GM19035 (cell line): ENCODE results near the gene SLC6A6.

Source experiments
- ATAC-seq: cut with Tn5 transposase; IDR thresholded peaks from one replicate; pipeline ENCODE4 v1.9.1; 2021; ENCODE audit not compliant: unreplicated experiment

SLC6A6 gene

DNA sequence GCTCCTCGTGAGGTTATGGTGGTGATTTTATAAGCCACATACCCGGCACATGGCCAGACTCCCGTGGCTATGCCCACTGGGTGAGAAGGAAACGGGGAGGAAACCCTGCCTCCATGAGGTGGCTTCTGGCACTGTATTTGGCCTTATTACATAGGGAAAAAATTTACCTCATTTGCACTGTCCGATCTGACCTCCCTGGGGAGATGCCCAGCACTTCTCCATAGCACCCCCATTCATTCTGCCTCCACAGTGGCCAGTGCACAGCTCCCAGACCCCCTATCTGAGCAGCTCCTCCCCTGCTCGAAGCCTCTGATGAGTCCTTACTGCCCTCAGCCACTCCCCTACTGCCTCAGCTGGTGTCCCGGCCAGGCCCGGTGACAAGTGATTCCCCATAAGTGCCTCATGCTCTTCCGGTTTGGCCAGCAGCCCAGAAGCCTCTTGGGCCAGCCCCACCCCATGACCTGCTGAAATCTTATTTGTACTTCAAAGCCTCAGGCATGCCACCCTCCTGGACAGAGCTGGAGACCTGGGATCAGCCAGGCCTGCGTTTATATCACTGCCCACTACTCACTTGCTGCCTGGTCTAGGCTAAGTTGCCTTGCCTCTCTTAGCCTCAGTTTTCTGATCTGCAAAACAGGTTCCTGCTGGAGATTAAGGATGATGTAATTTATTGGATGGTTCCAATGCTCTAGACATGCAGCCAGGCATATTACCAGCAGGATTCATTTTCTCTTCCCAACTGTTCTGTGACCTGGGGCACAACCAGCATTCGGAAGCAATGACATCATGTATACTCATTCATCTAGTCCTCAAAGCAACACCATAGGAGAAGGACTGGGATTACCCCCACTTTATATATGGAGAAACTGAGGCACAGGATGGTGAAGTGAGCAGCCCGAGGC is 30.6 kb upstream of the SLC6A6 start:
- no peak for ATAC-seq

DNA sequence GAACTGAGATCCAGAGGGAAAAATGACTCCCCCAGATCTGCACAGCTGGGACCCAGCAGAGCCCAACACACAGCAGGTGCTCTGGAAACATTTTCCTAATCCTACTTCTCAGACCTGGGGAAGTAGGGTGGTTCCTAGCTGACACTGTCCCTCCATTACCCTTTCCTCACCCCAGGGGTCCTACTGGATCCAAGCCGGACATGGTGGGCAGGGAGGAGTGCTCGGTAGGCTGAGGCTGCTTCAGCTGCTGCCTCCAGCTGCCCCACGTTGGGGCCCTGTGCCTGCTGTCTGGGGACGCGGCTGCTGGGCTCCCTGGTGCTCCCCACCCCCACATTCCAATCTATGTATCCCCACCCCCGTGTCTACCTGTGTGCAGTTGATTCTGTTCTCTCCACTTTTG is 29.8 kb upstream of the SLC6A6 start:
- ATAC-seq = no peak

DNA sequence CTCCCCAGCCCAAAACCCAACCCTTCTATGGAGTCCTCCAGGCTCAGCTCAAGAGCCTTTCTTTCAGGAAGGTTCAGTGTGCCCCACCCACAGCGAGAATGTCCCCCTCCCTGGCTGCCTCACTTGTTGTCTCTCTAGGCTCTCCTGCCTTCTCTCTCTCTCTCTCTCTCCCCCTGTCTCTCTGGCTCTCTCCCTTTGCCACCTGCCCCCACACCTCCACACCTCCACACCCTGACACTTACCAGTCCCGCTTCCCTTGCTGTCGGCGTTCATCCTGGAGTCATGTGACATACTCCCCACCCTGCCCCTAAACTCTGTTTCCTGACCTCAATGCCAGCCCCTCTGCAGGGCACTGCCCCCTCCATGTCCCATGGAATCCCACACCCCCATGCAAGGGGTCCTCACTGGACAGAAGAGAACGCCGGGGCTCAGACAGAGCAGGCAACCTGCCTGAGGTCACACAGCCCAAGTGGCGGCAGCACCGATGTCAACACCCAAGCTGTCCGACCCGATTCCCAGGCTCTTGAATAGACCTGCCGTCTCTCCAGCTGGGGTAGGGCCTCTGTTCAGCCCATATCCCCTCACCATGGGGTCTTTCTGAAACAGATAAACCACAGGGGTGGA is 28.5 kb upstream of the SLC6A6 start:
- no peak for ATAC-seq

DNA sequence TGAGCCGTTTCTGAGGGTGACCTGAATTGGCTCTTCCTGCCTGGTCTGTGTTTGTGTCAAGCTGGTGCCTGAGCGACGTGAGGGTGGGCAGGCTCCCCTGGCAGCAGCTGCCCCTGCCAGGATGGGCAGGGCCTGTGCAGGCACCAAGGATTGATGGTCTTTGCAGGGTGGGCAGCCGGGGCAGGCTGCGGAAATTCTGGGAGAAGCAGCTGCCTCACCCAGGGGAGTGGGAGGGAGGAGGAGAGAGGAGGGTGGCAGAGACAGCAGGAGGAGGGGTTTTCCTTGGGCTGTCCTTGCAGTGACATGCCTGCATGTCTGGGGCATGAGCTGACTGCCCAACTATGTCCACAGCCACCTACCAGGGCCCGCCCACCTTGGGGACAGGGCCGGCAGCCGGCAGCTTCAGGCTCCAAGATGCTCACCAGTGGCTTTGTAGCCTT is 27.9 kb upstream of the SLC6A6 start:
- ATAC-seq = no peak

DNA sequence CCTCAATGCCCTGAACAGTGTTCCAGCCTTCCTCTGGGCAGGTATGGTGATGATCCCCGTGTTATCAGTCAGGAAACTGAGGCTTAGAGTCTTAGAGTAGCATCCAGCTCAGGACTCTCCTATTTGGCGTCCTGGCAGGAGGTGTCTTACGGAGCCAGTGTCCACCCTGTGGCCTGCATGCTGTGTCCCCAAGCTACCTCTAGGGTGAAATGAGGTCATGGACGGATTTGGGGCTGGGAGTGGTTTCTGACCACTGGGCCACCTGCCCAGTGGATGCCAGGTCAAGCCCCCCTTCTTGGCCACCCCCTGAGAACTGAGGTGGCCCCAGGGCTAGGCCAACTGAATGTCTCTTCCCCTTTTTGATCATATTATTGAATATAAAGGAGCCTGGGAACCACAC is 27.2 kb upstream of the SLC6A6 start:
- ATAC-seq = no peak

DNA sequence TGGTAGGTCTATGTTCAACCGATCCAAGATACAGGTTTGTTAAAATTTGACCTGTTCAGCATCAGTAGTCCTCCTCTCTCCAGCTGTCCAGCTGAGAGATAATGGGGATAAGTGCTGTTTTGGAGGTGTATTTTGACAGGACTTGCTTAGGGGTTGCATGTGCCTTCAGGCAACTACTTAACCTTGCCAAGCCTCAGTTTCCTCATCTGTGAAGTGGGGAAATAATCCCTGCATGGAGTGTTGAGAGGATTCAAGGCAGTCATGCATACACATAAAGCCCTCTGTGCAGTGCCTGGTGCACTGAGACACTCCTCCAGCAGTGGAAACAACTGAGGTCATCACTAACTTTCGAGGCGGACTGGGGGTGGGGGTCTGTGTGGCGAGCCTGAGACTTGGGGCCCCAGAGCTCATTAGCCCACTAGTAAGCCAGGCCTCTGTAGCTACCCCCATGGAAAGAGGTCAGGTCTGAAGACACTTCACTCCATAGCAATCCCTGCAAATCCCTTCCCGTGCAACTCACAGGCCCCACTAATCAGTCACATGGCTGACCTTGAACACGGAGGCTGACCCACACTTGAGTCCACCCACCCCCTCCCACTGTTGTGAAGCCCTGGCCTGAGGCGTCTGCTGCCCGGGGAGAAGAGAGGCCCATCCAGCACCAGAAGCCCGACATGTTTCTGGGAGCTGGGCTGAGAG is 25.9 kb upstream of the SLC6A6 start:
- no peak for ATAC-seq

DNA sequence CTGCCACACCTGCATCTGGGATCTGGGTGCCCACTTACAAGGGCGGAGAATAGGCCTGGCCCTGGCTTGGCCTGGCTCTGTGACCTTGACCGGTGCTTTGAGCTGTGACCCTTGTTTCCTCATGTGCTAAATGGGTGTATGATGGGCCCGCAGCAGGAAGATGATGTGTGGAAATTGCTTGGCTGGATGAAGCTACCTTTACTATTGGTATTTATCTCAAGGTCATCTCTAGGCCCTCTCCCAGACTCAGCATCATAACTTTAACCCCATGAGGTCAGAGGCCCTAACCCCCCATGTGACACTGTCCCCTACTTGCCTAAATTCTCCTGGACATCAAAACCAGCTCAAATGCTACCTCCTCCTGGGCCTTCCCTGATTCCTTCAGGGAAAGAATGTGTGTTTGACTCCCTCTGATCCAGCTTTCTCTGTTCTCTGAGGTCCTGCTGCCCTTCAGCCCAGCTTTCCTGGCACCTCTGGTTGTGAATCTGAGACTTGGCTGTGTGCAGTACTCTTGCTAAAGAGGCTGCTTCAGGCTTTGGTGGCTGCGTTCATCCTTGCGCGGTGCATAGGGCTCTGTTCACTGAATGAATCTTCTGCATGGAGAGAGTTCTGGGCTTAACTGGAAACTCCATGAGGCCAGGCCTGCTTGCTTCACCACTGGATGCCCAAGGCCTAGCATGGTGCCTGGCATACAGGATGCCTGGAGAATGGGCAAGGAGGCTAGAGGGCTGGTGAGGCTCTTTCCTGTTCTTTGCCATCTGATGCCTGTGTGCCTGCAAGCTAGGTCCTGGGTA is 25.2 kb upstream of the SLC6A6 start:
- ATAC-seq = no peak

DNA sequence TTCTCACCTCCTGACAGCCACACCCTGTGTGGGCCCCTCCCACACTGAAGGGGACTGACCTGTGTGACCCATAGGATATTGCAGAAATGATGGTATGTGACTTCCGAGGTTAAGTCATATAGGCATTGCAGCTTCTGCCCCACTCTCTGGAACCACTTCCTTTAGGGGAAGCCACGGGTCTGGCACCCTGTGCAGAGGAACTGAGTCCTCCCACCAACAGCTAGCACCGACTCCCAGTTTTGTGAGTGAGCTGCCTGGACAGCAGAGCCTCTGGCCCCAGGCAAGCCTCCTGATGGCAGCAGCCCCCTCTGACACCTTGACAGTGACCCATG is 24.6 kb upstream of the SLC6A6 start:
- no peak for ATAC-seq

DNA sequence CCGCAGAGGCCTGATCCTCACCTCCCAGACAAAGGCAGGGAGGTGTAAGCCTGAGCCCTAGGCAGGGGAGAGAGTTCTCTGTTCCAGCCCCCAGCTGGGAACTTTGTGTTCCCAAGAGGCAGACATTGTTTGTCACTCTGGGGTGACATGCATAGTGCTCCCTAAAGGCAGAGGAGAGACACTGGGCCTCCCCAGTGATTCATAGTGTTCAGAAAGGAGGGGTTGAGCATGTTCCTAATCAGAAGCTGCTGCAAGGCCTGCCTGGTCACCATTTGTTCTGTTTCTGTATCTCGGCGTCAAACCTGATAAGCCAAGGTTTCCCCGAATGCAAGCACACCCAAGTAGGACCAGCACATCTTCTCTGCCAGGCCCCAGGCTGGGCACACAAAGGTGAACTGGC is 24.0 kb upstream of the SLC6A6 start:
- ATAC-seq = no peak

DNA sequence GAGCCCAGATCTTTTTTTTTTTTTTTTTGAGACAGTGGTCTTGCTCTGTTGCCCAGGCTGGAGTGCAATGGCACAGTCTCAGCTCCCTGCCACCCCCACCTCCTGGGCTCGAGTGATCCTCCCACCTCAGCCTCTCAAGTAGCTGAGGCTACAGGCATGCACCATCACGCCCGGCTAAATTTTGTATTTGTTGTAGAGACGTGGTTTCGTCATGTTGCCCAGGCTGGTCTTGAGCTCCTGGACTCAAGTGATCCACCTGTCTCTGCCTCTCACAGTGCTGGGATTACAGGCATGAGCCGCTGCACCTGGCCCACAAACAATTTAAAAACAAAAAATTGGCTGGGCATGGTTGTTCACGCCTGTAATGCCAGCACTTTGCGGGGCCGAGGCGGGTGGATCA is 22.6 kb upstream of the SLC6A6 start:
- no peak for ATAC-seq

DNA sequence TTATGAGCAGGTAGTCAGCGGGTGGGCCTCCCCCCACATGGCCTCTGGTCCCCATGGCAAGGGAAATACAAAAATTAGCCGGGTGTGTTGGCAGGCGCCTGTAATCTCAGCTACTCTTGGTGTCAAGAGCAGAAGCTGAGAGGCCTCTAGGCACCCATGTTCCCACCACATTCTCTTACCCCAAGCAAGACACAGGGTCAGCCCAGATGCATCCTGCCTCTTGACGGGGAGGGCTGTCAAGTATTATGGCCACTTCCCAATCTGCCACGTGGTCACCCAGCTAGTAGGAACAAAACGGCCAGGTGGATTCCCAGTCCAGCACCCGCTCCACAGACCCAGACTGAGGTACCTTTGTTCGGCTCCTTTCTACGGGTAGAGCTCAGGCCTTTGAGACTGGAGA is 16.2 kb upstream of the SLC6A6 start:
- ATAC-seq = no peak

DNA sequence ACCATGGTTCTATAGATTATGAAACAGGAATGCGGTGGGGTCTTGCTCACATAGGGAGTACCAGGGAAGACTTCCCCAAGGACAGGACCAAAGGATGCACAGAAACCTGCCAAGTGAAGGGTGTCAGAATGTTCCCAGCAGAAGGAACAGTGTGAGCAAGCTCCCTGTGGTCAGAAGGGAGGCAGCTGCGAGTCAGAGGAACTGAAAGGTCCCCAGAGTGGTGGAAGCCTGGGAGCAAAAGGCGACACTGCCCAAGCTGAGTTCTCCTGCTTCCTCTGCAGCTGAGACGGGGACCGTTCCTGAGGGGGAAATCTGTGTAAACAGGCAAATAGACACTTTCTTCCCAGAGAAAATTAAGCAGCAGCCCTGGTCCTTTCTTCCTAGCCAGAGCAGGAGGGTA is 14.2 kb upstream of the SLC6A6 start:
- ATAC-seq = no peak

DNA sequence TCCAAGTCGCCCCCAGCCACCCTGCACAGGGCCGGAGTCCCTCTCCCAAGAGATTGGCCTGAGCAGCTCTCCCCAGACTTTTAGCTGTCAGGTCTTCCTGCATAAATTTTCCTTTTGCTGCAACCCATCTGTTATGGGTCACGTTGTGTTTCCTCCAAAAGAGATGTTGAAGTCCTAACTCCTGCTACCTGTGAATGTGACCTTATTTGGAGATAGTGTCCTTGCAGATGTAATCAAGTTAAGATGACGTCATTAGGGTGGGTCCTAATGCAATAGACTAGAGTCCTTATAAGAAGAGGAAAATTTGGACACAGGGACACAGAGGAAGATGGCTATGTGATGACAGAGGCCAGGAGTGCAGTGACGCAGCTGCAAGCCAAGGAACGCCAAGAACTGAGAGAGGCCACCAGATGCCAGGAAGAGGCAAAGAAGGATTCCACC is 13.2 kb upstream of the SLC6A6 start:
- ATAC-seq = no peak

DNA sequence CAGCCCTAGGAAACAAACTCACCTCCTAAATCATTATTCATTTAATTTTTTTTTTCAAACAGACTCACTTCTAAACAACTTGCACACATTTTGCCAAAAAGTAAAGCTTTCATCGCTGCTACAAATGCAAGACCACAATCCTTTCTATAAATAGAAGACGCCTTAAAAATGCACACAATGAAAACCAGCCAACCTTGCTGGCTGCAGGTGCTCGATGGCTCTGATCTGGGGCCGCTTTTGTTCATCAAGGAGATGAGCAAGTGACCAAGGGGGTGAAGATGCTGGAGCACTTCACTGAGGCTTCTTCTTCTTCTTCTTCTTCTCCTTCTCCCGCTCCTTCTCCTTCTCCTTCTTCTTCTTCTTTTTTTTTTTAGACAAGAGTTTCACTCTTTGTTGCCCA is 12.7 kb upstream of the SLC6A6 start:
- ATAC-seq = no peak

DNA sequence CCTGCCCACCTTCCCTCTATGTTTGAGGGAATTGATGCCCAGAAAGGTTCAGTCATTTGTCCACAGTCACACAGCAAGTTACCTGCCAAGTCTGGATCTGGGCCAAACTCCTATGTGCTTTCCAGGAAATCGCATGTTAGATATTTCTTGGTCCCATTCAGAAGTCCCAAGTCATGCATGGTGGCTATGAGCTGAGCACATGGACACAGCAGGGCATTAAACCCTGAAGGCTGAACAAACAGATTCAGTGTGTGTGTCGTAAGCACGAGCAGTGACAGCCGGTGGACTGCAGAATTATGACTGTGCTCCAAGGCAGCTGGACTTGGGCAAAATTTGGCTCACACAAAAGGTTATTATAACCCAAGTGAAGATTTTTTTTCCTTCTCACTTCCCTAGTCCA is 11.4 kb upstream of the SLC6A6 start:
- no peak for ATAC-seq

DNA sequence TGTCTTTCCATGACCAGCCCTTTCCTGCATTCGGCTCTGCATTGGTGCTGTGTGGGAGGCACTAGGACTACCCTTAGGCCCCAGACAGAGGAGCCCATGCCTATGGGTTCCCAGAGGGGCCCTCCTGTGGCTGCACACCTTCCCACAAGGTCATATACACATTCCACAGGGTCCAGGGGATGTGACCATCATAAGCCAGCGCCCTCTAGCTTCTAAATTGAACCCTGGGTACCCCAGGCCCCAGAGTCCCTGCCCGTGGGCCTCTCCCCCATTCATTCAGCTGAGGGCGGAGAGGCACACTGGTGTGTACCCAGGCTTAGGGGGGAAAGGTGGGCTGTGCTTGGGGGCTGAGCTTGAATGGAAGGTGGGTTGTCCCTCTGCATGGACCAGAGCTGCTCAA is 10.2 kb upstream of the SLC6A6 start:
- no peak for ATAC-seq

DNA sequence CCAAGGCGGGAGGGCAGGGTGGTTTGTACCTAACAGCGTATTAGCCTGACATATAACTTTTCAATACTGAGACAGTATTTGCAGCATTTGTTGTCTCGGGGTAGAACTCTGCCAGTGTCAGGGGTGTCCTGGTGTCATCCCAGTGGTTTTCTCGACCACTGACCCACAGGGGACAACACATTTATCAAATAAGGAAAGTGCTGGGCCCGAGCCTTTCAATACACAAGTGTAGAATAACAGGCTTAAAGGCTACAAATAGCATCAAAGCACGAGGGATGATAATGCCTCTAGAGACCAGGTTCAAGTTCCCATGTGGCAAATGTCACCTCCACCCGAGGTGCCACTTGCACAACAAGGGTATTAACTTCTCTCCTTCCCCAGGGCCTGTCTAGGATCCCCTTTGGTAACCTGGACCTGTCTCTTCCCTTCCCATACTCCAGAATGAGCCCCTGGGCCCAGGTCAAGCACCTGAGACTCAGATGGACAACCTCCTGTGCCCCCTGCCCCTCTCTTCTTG is 9.5 kb upstream of the SLC6A6 start:
- ATAC-seq = no peak

DNA sequence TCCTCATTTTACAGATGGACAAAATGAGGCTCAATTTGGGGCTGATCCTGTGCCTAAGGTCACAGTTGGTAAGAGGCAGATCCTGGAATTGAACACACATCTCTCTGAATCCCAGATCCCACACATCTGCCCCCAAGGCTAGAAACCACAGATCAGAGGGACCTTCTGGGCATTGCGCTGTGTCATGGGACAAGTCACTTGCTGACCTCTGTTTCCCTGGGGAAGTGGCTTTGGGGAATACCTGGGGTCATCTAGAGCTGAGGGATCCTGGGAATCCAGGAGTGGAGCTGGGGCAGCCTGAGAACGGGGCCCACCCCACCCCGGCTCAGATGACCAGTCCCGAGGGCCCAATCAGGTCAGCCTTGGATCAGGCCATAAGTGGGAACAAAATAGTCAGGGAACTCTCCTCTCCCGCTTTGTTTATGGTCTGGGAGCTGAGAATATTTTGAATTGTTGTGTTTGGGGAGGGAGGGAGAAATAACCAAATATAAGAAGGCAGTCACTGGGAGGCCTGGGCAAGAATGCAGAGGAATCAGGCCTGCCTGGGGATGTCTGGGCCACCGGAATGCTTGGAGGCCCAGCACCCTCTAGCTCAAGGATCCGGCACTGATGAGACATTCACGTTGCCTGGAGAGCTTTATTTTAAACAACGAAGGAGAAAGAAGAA is 8.8 kb upstream of the SLC6A6 start:
- no peak for ATAC-seq

DNA sequence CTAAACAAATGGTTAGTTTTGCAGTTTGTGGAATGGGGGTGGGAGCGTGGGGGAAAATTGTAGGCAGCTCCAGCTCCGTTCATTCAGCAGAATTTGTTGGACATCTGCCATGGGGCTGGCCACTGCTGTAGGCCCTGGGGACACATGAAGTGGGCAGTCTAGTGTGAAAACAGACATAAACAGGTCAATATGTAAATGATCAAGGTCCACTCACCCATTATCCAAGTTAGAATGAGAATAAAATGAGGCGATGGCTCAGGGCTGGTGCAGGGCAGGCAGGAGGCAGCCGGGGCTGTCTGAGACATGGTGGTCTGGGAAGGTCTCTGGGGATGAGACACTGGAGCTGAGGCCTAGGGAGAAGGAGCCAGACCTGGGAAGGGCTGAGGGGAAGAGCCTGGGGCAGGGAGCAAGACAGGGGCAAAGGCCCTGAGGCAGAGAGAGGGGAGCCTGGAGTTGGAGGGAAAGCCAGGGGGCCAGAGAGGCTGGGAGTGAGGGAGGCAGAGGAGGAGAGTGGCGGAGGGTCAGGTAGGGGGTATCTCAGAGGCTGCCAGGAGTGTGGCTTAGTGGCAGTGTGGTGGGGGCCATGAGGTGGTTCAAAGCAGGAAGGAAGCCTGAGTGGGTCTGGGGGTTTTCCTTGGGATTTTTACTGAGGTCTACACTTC is 6.2 kb upstream of the SLC6A6 start:
- no peak for ATAC-seq

DNA sequence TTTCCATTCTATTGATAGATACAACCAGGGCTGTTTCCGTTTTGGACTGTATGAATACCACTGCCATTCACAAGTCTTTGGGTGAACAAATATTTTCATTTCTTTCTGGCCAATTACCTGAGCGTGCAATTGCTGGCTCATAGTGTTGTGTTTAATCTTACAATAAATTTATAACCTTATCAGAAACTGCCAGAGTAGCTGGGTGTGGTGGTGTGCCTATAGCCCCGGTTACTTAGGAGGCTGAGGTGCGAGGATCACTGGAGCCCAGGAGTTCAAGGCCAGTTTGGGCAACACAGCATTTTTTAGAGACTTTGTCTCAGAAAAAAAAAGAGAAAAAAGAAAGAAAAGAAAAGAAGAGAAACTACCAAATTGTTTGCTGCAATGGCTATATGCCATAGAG is 5.4 kb upstream of the SLC6A6 start:
- ATAC-seq = no peak
